GM18502 (cell line): ENCODE results near the gene TRHDE.

ENCODE experiments used
- ATAC-seq: cut with Tn5 transposase; IDR thresholded peaks from one replicate; pipeline ENCODE4 v1.9.1; 2021; ENCODE audit warnings: mild to moderate bottlenecking; ENCODE audit not compliant: unreplicated experiment, poor library complexity

Gene TRHDE

DNA sequence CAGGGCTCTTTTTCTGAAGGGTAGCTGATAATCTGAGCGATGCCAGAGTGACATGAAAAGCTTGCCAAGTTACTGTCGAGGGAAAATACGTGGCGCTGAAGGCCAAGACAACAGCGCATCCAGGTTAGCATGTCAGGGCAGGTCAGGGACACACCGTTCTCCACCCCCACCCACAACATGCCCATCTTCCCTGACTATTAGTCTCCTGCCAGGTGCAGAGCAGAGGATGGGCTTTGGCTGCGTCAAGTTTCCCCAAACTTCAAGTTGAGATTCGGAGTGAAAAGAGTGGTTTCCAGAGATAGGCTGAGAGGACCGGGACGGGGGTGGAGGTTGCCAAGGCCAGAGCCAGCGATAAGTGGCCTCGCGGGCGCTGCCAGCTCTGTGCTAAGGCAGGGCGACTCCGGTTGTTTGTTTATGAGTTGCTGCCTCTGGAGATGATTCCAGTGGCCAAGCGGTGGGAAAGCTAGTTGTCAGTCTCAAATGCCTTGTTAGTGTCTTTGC is 1.7 kb downstream of the TRHDE start:
- no peak for ATAC-seq

DNA sequence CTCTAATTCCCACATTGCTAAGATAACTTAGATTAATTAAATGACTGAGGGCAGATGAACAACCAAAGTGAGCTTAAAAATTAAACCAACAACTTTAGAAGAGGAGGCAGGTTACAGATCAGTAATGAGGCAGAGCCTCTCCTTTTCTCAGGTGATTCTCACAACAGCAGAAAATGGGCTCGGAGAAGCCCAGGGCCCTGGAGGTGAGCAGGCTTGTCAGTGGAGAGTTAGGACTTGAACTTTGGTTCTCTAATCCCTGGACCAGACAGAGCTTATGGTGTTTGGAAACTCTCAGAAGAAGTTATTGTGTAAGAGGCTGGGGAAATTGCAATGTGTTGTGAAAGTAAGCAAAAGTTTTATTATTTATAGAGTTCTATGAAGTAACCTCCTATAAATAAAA is 2.8 kb downstream of the TRHDE start:
- no peak for ATAC-seq

DNA sequence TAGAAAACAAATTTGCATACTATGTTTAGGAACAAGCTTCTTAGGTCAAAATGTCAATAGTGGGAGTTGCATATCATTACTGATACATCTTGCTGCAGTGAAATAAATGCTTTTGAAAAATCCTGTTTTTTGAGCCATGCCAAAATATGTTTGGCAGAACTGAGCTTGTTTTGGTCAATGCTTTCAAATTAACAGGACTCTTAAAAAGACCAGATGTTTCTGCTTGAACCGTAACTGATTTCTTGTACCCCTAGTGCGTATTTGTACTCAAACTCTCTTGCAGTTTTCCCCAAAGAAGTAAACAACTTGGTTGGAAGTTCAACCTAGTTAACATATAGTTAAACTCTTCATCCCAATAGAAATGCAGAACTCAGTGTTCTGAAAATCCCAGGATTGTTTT is 3.4 kb downstream of the TRHDE start:
- no peak for ATAC-seq

DNA sequence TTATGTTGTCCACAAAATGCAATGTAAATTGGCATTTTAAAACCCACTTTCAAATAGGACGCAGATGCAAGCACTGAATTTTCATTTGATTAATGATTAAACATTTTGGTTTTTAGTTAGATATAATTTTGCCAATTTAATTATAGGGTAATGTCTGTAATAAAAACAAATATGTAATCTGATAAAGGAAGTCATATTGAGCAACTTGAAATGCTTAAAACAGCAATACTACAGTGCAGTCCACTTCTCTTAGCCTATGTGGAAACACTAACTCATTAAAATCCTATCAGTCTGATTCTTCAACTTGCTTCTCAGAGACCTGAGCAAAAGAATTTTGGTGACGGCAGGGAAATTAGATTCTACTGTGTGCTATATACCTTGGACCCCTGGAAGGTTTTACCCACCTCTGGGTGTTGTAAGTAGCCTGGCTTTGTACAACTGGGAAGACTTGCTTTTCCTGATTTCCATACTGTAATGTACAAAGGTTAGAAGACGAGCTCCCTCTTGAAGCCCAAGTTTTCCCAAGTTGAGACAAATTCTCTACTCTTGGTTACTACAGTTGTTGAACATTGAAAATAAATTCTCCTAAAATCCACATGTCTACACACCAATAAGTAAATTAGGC is 4.1 kb downstream of the TRHDE start:
- no peak for ATAC-seq

DNA sequence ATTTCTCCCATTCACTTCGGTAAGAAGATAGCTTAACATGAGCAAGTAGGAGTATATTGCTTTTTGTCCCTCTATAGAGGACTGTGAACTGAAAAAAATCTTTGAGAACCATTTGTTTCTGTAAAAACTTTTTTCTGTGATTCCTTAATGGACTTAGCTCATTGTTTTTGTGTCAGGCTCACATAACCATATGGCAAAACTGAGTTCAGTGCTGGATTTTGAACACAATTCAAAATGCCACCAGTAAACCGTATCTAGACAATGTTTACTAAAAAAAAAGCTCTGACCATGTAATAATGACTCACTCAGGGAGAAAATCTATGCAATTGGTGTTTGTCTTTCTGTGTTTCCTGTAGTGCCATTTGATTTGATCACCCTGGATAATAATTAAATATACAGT is 5.2 kb downstream of the TRHDE start:
- ATAC-seq, result no peak

DNA sequence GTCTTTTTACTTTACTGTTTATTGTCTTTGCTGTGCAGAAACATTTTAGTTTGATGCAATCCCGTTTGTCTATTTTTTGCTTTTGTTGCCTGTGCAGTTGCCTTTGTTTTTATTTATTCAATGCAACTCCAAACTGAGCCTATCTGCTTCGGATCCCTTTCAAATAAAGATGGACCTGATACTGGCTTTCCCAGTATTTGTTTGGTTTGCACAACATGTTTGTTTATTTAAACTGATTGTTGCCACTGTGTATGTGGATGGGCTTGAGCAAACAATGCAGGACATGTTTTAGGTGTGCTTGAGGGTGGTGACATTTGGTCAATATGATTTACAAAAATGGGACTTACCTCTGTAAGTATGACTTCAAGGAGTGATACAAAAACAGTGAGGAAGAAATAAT is 6.7 kb downstream of the TRHDE start:
- ATAC-seq, result no peak

DNA sequence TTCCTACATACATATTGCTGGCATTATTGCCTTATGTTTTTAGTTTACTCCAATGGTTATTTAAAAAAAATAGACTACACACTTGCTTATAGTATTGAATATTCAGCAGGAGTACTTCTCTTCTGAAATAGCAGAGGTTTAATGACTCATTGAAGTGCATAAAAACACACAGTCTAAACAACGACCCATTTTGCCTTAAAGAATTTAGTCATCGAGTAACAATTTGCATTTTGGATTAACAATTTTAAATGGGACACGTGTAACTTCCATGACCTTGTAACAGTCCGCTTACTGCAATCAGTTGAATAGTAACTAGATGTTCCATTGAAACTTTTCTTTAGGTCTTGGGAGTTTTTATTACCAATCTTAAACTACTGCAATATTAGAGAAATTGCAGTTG is 9.0 kb downstream of the TRHDE start:
- ATAC-seq, result no peak

DNA sequence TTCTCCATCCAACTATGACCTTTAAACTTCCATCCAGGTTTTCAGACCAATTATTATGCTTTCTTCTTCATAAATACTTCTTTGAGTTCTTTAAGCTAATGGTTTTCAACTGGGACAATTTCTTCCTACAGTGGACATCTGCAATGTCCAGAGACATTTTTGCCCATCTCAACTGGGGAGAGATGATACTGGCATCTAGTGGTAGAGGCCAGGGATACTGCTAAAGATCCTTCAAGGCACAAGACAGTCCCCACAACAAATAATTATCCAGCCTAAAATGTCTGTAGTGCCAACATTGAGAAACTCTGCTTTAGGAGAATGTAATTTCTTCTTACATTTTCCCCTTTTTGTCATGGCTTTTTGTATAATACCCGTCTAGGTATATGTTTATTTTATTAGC is 10.6 kb downstream of the TRHDE start:
- ATAC-seq, result no peak

DNA sequence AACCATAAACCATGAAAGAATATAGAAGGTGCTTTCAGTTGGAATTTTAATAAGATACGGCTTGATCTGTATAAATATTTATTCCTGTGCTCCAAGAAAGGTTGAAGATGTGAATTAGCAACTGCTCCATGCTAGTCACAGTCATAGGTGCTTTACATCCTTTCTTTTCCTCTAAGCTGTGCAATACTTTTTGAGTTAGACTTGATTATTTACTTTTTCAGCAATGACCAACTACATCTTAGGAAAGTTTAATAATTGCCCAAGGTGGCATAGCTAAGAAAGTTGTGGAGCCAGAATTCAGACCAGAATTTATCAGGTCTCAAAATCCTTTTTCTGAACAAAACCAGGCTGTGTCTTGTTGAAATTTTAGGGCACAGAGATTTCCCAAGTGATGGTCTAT is 13.7 kb downstream of the TRHDE start:
- no peak for ATAC-seq

DNA sequence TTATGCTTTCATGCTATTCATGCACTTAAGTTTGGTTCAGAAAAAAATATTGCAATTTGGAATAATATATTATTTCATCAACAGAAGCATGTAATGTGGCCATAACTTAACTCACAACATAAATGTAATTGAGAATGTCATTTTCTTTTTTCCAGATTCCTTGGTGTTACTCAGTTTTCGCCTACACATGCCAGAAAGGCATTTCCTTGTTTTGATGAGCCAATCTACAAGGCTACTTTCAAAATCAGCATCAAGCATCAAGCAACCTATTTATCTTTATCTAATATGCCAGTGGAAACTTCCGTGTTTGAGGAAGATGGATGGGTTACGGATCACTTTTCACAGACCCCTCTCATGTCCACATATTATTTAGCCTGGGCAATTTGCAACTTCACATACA is 14.4 kb downstream of the TRHDE start:
- ATAC-seq, result no peak

DNA sequence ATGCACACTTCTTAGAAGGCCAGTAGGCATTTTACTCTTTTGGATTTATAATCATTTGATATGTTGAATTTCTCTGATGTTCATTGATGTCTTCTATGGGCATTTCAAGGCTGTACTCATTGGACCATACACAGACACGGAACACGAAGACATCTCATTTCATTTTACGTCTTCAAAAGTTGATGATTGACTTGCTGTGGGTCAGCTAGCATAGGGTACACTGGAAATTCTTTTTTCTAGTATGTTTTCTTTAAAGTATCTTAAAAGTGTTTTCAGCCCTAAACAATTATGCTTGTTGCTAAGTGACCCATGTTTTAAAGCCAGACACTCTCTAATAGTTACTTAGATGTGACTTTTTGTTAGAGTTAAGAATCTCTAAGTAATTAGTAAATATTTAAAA is 16.3 kb downstream of the TRHDE start:
- ATAC-seq, result no peak

DNA sequence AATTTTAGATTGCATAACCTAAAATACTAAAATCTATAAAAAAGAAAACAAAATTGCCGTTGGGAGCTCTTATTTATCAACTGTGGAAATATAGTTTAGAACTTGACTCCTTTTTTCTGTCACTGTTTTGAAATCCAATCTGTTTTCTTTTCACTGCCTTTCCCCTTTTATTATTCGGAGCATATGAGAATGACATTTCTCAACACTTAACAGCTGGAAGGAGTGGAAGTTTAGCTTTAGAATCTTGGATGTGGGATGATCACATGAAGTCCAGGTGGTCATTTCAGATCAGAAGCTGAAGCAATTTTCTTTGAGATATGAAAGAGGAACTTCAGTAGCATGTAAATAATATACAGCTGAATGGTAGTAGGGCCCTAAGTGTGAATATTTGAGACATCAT is 16.7 kb downstream of the TRHDE start:
- ATAC-seq, result no peak

DNA sequence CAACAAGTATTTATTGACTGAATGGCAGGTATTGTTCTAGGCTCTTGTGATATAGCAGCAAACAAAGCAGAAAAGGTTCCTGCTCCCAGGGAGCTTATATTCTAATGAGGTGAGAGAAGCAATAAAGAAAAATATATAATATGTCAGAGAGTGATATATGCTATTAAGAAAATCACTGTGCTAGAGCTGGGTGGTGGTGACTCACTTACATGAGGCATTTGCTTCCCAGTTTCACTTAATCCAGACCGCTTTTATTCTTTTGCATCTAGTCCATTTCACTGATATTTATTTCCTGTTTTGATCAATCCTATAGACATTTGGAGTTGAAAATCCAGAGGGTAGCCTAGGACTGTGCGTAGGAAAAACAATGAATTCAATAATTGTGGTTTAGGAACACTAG is 17.5 kb downstream of the TRHDE start:
- ATAC-seq, result no peak

DNA sequence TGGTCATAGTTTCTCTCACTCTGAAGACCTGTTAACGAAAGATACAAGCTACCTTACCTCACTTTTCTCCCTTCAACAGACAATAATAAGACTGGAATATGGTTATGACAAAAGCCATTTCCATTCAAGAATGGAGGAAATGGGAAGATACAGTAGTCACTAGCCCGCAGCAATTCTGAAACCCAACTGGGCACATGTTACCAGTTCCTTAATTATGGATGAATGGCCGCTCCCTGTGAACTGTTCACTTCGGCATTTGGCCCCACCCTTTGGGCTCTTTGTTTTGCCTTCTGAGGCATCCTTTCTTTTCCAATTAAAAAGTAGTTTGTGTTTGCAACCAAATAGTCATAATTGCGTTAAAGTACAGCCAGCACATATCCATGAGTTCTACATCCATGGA is 19.0 kb downstream of the TRHDE start:
- ATAC-seq, result no peak

DNA sequence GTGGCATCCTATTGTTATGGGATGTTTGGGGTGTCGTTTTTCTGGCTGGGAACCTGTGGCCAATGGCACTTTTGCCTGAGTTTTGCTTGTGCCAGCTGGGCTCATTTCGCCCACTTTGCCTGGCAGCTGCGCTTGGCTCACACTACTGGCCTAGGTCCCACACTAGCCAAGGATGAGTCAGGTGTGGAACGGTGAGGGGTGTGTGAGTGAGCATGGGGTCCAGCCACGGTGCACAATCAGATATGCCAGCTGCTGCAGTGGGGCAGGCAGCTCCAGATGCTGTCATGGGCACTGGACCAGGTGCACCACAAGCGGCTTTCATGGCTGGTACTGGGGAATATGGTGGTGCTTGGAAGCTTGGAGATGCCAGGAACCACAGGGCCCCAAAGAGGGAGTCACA is 21.5 kb downstream of the TRHDE start:
- ATAC-seq, result no peak

DNA sequence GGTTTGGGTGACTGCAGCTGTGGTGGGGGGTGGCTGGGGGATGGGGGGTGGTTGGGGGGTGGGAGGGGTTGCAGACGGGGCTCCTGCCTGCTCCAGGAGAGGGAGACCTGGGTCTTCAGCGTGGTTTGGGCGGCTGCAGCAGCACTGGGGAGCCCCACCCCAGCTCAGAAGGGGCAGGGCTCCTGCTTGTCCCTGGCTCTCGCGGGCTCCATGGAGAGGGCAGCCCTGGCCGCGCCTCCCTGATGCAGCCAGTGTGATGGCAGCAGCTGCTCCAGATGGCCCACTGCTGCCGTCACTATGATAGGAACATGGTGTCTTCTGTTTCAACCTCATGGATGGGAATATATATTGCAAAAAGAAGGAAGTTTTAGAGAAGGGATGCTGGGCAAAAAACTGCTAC is 22.9 kb downstream of the TRHDE start:
- ATAC-seq, result no peak

DNA sequence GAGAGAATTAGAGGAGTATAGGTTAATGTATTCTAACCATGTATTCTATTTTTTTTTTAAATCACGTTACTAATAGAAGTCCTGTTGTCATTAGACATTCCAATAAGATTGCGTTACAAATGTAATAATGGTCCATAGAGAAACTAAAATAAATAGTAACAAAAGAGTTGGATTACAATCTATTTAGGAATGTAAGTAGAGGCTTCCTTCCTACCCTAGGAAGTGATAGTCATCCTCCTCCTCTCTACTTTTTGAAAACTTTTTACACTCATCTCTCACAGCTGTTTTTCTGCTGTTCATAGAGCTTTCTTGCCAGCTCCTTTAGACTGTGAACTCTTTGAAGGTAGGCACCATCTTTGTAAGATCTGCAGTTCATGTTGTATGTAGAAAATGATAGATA is 23.6 kb downstream of the TRHDE start:
- ATAC-seq, result no peak

DNA sequence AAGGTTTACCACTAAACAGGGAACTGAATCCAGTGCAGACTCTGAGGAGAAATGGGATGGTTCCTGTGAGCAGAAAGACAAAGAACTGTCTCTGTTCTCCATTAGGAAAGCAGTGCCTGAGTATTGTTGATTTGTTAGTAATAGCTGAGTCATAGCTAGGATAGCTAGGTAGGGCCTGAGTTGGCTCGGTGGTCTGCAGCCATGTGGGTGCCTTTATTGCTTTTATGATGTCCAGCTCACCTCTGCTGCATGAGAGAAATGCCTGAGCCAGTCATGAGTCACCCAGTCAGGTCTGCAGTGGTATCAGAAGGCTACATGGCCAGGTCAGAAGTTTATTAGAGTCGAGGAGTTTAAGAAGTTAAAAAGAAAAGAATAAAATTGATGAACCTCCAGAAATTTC is 24.2 kb downstream of the TRHDE start:
- ATAC-seq, result no peak

DNA sequence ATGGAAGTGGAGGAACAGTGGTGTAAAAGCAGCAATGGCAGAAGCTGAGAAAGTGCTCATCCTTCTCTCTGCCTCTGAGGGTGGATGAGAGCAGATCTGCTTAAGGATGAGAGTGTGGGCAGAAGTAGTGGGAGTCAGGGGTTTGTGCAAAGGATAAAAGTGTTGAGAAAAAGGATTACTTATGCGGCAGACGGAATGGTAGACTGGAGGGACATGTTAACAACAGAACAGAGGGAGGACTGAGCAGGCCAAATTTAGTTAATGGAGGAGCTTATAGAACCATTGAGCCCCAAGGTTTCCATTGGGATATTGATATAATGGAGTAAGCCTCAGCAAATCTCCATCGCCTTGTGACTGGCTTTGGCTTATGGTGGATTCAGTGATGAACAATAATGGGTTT is 25.5 kb downstream of the TRHDE start:
- ATAC-seq, result no peak

DNA sequence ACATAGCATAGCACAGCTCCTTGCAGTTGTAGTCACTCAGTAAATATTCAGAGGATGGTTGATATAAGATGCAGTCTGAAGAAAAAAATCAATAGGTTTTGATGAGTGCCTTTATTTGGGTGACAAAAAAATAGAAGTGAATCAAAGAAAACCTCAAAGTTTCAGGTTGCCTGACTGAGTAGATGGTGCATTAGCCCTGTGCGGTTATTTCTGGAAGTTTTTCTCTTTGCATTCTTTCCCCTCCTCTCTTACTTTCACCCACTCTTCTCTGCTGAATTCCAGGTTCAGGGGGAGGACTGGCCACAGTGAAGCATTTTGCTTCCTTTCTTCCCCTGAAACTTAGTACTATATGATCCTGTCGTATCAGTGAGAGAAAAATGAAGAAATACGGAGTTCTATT is 28.6 kb downstream of the TRHDE start:
- ATAC-seq, result no peak

DNA sequence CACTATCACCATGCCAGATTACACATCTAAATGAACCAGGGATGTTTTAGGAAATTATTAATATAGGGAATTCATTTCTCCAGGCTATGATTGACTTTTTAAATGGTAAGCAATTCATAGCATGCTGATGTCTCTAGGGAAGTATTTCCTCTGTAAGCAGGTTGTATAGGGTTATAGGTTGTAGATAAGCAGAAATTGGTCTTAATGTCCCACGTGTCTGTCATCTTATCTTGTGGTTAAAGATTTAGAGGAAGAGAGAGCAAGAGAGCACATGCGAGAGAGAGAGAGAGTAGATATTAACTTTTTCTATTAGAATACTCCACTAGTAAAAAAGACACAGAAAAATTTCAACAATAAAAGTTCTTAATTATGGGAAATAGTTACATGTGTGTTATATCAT is 32.6 kb downstream of the TRHDE start:
- no peak for ATAC-seq

DNA sequence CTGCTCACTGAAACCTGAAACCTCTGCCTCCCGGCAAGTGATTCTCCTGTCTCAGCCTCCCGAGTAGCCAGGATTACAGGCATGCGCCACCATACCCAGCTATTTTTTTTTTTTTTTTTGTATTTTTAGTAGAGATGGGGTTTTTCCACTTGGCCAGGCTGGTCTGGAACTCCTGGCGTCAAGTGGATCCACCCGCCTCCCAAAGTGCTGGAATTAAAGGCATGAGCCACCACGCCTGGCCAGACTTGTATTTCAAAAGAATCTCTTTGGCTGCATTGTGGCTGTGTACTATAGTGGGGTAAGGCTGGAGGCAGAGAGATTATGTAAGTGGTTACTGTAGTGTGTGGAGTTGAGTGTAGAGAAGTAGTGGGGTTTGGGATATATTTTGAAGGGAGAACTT is 35.1 kb downstream of the TRHDE start:
- ATAC-seq, result no peak

DNA sequence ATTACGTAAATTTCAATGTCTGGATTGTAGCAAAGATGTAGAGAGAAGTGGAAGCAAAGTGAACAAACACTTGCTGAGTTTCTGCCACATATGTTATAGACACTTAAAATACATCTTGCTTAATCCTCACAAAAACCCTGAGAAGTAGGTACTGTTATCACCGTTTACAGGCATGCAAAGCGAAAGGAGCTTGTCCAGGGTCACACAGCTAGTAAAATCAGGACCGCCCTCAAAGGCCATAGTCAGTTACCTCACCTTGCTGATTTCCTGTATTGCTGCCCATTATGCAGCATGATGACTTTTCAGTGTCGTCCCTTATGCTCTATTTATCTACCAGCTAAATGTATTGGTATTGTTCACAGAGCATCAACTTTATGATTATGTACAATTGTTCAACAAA is 39.8 kb downstream of the TRHDE start:
- ATAC-seq, result no peak
